NCI-H226 (cell line): ENCODE data around the gene TPPP2.

ENCODE experiments used
- DNase-seq: peaks from one replicate; pipeline ENCODE4 v3.0.0-alpha.2; 2015

Gene TPPP2

DNA sequence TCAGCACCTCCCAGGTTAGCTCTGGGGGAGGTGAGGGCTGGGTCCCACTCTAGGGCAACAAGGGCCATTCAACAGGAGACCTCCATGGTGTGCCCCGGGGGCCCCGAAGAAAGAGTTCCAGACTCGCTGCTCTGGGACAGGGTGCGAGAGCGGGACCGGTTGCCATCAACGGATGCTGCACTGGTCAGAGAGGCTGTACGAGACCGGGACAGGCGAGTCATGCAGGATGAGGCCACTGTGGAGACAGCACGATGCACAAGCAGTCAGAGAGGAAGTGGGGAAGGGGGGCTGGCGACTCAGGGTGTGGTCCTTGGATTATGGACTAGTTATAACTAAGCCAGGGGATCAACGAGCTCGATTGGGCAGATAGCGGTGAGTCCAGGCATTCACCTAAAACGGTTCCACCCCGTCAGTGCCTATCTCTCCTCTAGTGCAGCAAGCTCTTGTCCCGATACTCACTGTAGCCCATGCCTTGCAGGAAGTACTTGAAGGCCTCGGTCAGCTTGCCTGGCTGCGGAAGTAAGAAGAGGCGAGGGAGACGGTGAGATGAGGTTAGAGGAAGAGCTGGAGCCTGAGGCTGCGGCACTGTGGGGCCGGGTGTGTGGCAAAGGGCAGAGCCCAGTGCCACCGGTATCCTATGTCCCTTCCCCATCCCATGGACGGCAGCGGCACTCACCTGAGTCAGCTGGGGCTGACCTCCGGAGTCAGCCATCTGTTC lies 12.3 kb upstream of the TPPP2 start:
- DNase-seq: no peak

DNA sequence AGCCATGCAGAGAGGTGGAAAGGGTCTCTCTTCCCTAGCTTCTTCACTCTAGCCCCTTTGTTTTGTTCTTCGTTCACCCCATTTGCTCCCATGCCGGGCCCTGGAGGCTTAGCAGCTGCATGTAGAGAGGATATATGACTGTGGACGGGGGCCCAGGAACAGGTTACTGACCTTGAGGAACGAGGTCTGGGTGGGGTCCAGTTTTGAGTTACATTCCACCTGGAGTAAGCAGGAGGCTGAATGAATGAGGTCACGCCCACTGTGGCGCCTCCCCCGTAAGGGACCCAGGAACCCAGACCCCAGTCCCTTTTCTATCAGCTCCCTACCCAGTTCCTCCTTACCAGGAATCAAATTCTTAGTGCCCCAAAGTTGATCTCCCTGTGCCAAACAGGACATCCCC lies 11.7 kb upstream of the TPPP2 start:
- no peak for DNase-seq

- no peak for DNase-seq
Measured at GRCh38 chr14:21018781-21019180, 11.2 kb upstream of the TPPP2 start.

DNA sequence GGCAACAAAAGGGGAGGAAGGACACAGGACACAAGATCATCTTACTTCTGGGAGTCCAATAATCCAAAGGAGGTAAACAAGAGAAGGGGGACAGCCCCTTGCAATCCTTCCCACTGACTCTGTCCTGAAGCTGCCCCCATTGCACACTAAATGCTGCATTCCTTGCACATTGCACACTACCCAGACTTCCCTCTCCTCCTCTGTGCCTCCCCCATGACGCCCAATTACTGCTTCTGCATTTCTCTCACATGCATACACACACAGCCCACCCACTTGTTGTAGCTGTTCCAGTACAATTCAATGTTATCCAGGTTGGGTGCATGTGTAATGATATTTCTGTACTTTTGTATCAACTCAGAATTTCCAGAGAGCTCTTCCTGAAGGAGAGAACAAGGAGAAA lies 10.7 kb upstream of the TPPP2 start:
- DNase-seq: no peak

DNA sequence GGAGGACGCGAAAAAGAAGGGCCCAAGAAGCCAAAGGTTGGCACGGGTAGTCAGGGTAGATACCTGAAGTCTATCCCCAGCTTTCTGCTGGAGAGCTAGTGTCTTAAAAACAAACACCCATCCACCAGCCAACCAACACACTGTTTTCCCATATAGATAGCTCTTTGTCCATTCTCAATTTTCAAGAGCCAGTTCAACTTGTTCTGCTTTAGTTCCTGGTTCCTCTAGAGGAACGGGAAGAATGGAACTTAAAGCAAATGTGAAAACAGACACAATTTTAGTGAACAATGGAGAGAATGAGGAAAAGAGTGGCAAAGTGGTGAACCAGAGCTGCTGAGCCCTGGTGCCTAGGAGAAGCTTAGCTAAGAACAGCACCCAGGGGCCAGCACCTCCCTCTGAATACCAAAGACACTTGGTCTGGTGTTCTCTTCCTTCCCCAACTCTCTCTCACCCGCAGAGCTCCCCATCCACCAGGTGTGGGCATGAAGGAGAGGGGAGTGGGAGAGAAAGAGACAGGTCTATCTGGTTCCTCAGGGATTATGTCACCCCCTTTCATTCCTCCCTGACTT lies 9.0 kb upstream of the TPPP2 start:
- DNase-seq: no peak

GRCh38 chr14:21022686-21023085 lies 7.3 kb upstream of the TPPP2 start:
- DNase-seq: no peak

DNA sequence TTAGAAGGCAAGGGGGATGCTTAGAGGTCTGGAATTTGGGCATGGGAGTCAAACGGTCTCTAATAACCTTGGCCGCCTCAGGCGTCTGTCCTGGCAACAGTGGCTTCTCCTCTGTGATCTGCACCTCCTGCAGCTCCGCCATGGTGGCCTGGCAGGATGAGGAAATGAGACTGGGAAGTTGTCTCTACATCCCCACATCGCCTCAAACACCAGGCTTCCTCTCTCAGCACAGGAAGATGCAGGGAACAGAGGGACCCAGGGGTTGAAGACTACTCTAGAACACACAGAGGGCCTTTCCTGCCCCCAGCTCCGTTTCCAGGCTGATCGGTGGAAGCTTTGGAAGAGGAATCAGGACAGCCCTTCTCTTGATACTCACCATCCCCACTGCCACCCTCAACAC lies 6.8 kb upstream of the TPPP2 start:
- DNase-seq: no peak

- DNase-seq: no peak
Measured at GRCh38 chr14:21023817-21024584, 6.0 kb upstream of the TPPP2 start.

DNA sequence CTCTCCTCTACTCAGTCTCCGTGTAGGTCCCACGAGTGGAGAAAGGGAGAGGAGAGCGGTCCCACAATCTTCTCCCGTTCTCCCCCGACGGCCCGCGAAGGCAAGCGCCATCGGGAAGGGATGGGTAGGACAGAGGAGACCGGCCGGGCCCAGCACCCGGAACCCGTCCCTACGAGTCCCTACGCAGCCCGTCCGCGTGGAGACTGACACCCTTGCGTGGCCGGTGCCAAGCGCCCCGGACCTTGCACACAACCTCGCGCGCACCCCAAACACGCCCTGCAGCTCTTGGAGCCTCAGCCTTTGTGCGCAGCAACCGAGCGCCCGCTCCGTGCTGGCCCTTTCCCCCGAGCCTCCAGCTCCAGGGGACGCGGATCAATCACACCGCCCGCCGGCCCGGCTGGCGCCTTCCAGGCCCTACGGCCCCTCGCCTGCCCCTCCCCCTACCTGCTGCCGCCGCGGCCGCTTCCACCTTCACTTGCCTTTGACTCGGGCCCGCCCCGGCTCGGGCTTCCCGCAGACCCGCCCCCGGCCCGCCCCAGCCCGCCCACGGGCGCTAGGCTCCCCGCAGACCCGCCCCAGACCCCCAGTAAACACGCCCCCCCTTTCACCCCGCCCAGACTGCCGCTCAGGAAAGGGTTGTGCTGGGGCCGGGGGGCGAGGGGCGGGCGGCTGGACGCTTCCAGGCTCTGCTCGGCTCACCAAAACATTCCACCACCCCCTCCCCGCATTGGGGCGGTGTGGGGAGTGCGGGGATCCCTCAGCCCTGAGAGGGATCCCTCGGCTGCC lies 5.2 kb upstream of the TPPP2 start, which contains the start of gene NDRG2:
Gene NDRG2 (minus strand): TSS at position 477 of the 786 bp plus-strand sequence. CDS start 1,746 bp downstream, outside the sequence.
- peak; percentile 34 for DNase-seq

- no peak for DNase-seq
Measured at GRCh38 chr14:21025371-21026273, 4.4 kb upstream of the TPPP2 start.

- DNase-seq: no peak
Measured at GRCh38 chr14:21026274-21026987, 3.6 kb upstream of the TPPP2 start.

- DNase-seq: no peak
Measured at GRCh38 chr14:21026988-21027315, 3.1 kb upstream of the TPPP2 start.

- no peak for DNase-seq
Measured at GRCh38 chr14:21030531-21030930, 514 bp downstream of the TPPP2 start.

DNA sequence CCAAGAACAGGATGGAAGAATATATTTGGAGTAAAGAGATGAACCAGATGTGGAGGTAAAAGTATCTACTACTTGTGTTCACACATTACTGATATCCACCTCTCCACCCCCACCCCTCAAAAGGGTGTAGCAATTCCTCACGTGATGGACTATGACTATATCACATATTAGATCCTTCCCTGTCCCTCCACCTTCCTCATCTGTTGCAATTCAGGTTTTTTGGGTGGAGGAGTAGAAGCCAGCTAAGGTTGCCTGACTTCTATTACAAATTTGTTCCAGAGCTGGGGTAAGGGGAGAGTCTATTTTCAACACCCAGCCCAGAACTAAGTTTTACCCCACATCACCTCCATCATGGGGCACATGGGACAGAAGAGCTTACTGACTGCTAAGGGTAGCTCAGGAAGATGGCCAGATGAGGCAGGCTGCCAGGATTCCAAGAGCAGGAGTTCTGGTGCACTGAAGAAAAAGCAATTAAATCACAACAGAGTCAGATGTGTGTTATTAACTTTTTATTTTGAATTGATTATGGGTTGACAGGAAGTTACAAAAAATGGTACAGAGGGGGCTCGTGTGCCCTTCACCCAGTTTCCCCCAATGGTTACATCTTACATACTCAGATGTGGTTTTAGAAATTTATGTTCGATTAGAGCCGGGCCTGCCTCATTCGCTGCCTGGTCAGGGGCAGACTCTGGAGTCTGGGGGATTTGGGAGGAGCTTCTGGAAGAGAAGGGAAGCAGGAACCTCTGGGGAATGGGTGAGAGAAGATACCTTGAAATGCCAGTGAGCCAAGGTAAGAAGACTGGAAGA lies 2.5 kb downstream of the TPPP2 start:
- DNase-seq: no peak

DNA sequence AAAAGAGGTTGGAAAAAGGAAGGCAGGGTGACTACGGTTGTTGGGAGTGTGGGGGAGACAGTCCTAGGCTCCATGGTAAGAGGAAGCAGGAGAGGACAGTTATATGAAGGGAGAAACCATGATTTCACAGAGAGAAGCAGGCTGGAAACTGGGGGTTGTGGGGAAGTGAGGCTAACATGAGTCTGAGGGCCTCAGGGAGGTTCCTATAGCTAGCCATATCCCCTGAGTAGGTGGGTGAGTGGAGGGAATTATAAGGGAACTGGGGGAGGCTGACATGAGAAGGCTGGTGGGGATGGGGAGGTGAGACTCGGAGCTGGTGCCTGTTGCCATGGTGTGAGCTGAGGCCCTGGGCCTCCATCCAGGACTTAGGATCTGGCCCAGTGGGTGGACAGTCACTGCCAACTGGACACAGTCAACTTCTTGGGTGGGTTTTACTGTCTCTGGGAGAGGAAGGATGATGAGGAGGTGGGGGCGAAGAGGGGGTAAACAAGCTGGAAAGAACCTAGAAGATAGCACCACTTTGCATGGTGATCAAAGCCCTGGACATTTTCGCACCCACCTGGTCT lies 3.2 kb downstream of the TPPP2 start:
- DNase-seq: no peak

- DNase-seq: no peak
Measured at GRCh38 chr14:21034707-21035106, 4.7 kb downstream of the TPPP2 start, which contains the start of gene RNASE13. Gene RNASE13, minus strand, starts transcription at chr14:21034807. Its CDS starts 519 bp downstream, at chr14:21034288.

- DNase-seq: no peak
Measured at GRCh38 chr14:21036751-21037150, 6.7 kb downstream of the TPPP2 start.

DNA sequence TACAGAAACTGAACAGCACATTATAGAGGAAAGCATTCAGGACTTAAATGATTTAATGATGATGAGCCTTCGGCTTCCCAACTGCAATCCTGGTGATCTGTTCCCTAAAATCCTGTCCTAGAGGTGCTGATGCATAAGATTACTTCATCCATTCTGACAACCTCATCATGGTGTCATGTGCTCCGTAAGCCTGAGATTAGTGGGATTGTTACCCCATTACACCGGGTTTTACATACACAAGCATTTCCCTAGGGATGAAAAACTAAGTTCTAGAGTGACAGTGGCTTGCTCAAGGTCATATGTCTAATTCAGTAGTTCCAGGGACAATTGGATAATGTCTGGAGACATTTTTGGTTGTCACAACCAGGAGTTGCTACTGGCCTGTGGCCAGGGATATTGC lies 7.1 kb downstream of the TPPP2 start:
- no peak for DNase-seq

DNA sequence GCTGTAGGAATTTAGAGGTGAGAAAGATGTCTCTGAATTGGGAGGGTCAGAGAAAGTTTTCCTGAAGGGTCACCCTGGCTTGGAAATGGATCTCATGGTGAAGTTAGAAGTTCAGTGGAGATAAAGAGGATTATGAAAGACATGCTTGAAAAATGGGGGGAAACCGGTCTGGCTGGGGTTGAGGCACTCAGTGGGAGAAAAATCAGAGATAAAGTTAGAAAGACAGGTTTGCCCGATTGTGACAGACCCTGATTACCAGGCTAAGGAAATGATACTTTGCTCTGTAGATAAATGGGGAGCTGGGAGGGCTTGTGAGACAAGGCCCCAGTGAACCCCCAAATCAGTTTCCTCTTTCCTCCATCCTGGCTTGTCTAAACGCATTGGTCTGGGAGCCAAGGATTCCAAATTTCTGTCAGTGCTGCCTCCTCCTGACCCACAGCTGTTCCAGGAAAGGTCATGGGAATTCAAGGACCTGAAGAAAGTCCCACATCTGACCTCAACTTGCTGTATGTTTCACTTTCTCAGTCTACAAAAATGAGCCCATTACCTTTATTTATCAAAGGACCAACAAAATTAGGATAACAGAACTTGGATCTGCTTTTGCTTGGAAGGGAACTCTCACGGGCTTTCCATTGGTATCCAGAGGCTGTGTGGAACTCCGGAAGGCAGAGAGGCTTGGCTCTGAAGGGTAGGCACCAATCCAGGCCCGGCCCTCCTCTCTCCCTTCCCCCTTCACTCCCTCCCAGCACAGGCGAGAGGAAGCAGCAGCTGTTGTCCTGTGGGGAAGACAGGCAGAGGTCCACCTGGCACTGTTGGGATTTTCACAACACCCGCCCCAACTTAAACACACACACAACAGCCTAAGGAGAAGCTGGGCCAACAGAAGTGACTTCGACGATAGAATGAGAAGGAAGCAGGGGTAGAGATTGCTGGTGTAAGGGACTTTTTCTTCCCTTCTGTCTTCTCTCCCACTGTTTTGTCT lies 8.7 kb downstream of the TPPP2 start:
- no peak for DNase-seq
